Amniotic epithelial cell (primary cell): Measurements from ENCODE around the gene TERT.
A peak's percentile ranks its signal among the peaks of the same experiment; 100 is the strongest.
"Not testable (repeated sequence)": the region's sequence is repeated elsewhere in the genome, so short reads cannot be mapped to it uniquely, and the experiment has no call there.

ENCODE experiments used
- DNase-seq: peaks from one replicate; pipeline ENCODE4 v3.0.0-alpha.2; 2010; ENCODE audit warnings: low read depth

The TERT gene

DNA sequence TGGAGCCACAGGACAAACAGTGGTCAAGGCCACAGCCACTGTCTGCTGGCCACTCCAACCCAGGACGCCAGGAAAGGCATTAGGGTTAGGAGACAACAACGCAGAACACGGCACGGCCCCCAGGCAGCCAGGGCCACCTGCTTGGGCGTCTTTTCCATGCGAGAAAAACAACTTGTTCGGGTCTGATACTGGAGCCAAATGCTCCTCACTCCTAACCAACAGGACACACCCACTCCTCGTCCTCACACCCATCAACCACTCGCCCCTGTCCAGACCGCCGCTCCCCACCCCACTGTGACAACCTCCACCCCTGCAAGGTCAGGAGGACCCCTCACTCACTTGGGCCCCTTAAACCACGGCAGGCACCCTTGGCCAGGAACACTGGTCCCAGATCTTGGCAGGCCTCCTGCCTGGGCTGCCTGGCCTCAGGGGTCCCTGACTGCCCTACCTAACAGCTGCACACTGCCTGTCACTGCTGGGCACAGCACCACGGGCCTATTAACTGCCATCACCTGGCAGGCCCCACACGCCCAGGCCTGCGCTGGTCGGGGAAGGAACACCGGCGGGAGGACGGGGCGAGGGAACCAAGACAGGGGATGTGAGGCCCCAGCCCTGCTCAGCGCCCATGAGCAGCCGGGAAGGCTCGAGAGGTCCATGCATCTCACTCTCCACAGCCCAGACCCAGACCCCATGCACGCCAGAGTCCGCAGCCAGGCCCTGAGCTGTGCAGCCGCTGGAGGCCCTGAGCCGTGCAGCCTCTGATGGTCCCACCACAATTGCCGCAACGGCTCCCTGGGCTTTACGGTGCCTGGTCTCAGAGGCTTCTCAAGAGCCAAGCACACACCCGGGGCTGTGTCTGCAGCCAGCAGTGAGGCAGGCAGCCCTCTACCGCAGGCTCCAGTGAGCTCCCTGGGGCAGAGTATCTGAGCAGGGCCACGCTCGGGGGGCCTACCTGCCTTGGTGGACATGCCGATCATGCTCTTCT lies 36.3 kb upstream of the TERT start:
- no peak for DNase-seq

DNA sequence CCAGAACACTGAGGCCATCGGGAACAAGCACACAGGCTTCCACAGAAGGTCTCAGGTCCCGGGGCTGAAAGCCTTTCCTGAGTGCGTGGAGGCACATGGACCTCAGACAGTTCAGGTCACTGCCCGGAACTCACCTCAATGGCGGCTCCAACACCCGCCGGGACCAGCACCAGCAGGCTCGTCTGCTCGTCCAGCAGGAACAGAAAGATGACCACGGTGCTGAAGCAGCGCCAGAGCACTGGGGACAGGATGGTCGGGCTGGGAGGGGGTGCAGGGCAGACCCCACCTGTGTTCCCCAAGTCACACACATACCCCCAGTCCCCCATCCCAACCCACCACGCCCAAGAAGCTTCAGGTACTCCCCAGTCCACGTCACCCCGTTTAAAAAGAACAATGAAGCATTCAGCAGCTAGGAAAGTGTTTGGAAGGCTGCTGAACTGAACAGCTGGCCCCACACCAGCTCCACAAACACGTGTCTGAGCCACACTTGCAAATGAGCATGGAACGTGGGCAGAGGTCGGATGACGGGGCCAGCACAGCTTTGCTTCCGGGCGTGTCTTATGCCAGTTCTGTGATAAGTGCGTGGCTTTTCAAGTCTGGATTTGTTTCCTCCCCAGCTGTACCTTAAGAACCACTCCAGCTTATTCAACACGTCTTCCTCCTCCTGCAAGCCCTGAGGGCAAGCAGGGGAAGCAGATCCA lies 35.4 kb upstream of the TERT start:
- DNase-seq = no peak

DNA sequence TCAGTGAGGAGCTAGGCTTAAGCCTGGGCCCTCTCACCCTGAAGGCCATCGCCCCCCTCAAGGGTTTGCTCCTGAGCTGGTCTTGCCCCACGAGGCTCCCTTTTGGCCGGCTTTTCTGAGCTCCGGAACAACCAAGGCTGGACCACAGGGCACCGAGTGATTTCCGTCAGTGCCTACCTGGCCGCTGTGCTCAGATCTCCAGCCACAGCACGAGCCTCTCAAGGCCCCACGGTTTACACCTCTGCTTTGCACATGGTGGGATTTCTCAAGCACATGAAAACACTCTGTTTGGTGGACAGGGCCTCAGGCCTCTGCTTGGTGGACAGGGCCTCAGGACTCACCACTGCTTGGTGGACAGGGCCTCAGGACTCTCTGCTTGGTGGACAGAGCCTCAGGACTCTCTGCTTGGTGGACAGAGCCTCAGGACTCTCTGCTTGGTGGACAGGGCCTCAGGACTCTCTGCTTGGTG lies 34.3 kb upstream of the TERT start:
- DNase-seq = no peak

- peak; percentile 37 for DNase-seq
Measured at GRCh38 chr5:1328237-1329110, 33.6 kb upstream of the TERT start.

- peak; percentile 52 for DNase-seq
Measured at GRCh38 chr5:1326901-1327756, 32.3 kb upstream of the TERT start.

- not testable (repeated sequence) for DNase-seq
Measured at GRCh38 chr5:1326532-1326875, 31.6 kb upstream of the TERT start.

GRCh38 chr5:1325870-1326531 lies 31.1 kb upstream of the TERT start:
- DNase-seq = peak; percentile 6

- DNase-seq = no peak
Measured at GRCh38 chr5:1325191-1325741, 30.4 kb upstream of the TERT start.

- no peak for DNase-seq
Measured at GRCh38 chr5:1324719-1325190, 29.9 kb upstream of the TERT start.

DNA sequence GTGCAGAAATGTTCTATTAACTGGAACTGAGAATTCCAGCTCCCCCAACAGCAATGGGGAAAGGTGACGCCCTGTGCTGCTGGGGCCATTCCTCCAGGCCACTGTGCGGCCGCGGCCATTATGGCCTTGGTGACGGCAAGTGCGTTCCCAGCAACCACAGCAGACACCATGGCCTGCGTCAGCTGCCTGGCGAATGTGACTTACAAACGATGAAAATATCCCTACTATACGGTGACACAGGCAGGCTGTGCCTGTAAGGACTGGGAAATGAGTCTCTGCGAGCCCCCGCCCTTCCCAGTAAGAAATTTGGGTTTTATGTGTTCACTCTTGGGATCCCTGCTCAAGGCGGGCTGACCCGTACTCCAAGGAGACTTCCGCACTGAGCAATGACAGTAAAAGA lies 29.4 kb upstream of the TERT start:
- DNase-seq = no peak

DNA sequence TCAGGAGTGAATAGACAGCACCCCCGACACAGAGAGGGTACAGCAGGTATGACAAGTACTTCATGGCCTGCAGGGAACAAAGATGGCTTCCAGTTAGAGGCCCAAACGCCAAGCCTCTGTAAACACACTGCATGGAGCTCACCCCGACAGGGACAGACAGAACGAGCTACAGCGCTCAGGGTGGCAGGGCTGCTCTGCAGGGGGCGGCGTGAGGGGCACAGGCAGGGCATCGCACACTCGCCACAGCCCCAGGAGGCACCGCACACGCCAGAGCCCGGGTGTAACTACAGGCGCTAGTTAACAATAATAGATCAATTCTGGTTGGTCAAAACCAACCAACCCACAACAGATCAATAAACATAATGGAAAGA lies 28.9 kb upstream of the TERT start:
- DNase-seq = no peak

DNA sequence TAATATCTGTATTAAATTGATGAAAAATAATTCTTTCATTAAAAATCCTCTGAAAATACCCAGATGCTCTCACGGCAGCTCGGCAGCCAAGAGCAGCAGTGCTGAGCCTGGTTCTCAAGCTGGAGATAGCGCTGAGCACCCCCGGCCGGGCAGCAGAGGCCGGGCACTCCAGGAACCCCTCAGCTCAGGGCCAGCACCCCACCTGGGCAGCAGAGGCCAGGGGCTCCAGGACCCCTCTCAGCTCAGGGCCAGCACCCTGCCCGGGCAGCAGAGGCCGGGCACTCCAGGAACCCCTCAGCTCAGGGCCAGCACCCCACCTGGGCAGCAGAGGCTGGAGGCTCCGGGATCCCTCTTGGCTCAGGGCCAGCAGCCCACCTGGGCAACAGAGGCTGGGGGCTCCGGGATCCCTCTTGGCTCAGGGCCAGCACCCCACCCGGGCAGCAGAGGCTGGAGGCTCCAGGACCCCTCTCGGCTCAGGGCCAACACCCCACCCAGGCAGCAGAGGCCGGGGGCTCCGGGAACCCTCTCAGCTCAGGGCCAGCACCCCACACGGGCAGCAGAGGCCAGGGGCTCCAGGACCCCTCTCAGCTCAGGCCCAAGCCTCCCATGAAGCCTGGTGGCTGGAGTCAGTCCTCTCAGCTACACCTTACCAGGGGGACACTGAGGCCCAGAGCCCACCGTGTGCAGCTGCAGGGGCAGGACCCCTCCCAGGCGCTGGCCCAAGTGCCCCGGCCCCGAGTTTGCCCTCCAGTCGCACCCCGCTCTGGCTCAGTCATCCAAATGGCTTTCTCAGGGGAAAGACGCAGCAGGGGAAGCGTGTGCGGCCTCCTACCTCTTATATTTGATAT lies 28.3 kb upstream of the TERT start:
- no peak for DNase-seq

- DNase-seq = no peak
Measured at GRCh38 chr5:1322036-1322900, 27.4 kb upstream of the TERT start.

GRCh38 chr5:1321576-1321975 lies 26.7 kb upstream of the TERT start:
- no peak for DNase-seq

- no peak for DNase-seq
Measured at GRCh38 chr5:1320436-1321344, 25.8 kb upstream of the TERT start.

DNA sequence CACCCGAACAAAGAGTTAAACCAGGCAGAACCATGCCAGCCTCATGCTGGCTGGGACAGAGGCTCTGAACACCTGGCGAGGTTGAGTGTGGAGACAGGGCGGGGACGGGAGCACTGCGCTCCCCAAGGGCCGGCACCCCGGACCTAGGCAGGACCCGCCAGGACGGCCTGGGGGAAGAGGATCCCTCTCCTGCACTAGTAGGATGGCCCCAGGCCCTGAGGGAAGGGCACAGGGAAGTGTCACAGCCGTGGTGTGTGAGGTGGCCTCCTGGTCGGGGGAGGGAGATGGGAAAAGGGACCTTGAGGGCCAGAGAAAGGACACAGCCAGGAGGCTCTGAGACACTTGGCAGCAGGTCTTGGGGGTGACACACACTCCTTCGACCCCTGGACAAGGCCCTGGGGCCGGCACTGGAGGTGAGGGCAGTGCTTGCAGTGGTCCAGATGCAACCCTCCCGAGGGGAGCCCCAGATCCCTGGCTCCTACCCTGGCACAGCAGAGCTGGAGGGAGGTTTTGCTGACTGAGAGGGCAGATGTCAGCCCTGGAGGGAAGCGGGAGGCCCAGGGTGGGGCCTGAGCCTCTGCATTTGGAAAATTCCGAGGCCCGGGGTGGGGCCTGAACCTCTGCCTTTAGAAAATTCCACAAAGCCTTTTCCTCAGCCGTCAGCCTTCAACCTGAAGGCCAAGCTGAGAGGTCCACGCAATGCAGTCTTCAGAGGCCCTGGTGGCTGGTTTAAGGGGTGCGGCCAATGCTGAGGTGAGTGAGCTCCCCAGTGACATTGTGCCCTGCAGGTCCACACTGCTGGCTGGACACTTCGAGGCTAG lies 24.8 kb upstream of the TERT start:
- DNase-seq = no peak
